Measurements from ENCODE around the gene RPS16.
A peak's percentile ranks its signal among the peaks of the same experiment; 100 is the strongest.

DNA sequence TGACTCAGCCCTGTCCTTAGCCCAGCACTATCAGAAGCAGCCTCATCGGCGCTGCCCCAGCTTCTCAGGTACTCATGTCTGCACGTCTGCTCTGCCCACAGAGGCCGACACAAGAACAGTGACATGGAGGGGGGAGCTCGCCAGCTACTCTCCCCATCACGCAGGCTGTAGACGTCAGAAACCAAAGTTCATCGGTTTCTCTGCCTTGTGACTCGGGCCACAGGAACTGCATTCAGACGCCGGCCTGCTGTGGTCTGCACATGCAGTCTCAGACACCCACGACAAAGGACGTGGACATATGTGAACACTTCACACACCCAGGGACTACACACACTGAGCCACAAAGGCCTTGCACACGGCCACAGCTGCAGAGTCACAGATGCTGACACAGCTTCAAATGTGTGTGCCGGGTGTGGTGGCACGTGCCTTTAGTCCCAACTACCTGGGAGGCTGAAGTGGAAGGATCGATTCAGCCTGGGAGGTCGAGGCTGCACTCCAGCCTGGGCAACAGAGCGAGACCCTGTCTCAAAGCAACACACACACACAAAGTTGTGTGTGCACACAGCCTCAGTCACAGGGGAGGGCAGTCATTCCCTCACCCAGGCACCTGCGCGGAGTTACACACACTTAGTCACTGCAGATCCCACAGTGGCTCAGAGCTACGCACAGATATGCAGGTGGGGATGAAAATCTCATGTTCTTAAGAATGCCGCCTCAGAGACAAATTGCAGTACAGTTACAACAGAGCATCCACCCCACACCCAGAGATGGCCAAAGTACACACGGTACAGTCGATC is 34.0 kb downstream of the RPS16 start:
- TF ChIP-seq, protein P1, sequence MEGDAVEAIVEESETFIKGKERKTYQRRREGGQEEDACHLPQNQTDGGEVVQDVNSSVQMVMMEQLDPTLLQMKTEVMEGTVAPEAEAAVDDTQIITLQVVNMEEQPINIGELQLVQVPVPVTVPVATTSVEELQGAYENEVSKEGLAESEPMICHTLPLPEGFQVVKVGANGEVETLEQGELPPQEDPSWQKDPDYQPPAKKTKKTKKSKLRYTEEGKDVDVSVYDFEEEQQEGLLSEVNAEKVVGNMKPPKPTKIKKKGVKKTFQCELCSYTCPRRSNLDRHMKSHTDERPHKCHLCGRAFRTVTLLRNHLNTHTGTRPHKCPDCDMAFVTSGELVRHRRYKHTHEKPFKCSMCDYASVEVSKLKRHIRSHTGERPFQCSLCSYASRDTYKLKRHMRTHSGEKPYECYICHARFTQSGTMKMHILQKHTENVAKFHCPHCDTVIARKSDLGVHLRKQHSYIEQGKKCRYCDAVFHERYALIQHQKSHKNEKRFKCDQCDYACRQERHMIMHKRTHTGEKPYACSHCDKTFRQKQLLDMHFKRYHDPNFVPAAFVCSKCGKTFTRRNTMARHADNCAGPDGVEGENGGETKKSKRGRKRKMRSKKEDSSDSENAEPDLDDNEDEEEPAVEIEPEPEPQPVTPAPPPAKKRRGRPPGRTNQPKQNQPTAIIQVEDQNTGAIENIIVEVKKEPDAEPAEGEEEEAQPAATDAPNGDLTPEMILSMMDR (IDR thresholded peaks at IDR 0.05), result no peak
- TF ChIP-seq POLR2AphosphoS5 (IDR thresholded peaks at IDR 0.05) (peak; percentile 69 to 90 (median 90)), POLR2A (IDR thresholded peaks at IDR 0.05) (peak; percentile 87)
